Neural progenitor cell (in vitro differentiated cells): ENCODE measurements around the gene KRT24. TPM values are rescaled to one million over a fixed set of nuclear protein-coding genes. Genes with fewer than 3 reads are reported as not detected.

Experiments used
- DNase-seq: peaks from one replicate; pipeline ENCODE4 v3.0.0-alpha.2; 2016; ENCODE audit warnings: low spot score
- H2AFZ ChIP-seq: fragments of 200-600 bp; sonication (generic); replicated peaks from 2 replicates; pipeline ENCODE4 v1.6.1; 2016; ENCODE audit warnings: antibody characterized with exemption
- H3F3A ChIP-seq: fragments of 200-600 bp; sonication (generic); 2 replicates; pipeline ENCODE4 v1.6.1; 2016; ENCODE audit warnings: antibody characterized with exemption, low read depth
- H3K27ac ChIP-seq: fragments of 200-600 bp; sonication (generic); 2 replicates; pipeline ENCODE4 v1.5.1; 2016; ENCODE audit warnings: mild to moderate bottlenecking
- H3K27me3 ChIP-seq: fragments of 200-600 bp; sonication (generic); 2 replicates; pipeline ENCODE4 v1.6.1; 2016; ENCODE audit warnings: mild to moderate bottlenecking, moderate library complexity
- H3K36me3 ChIP-seq: fragments of 200-600 bp; sonication (generic); 2 replicates; pipeline ENCODE4 v1.5.1; 2016
- H3K4me1 ChIP-seq: fragments of 200-600 bp; sonication (generic); 2 replicates; pipeline ENCODE4 v1.6.1; 2016; ENCODE audit warnings: mixed run types
- H3K4me2 ChIP-seq: fragments of 200-600 bp; sonication (generic); 2 replicates; pipeline ENCODE4 v1.6.1; 2016
- H3K4me3 ChIP-seq: fragments of 200-600 bp; sonication (generic); 2 replicates; pipeline ENCODE4 v1.5.1; 2016
- H3K79me2 ChIP-seq: fragments of 200-600 bp; sonication (generic); 2 replicates; pipeline ENCODE4 v1.6.1; 2016; ENCODE audit warnings: low read depth
- H3K9ac ChIP-seq: fragments of 200-600 bp; sonication (generic); 2 replicates; pipeline ENCODE4 v1.6.1; 2016
- H3K9me3 ChIP-seq: fragments of 200-600 bp; sonication (generic); 2 replicates; pipeline ENCODE4 v1.5.1; 2016; ENCODE audit warnings: low read depth
- H4K20me1 ChIP-seq: fragments of 200-600 bp; sonication (generic); 2 replicates; pipeline ENCODE4 v1.6.1; 2016; ENCODE audit warnings: low read depth
- H3K27ac Mint-ChIP-seq: 3 replicates; pipeline ENCODE4 v1.8.0; 2021; ENCODE audit warnings: mixed read lengths
- H3K27me3 Mint-ChIP-seq: 2 replicates; pipeline ENCODE4 v1.8.0; 2022; ENCODE audit warnings: low read depth, mild to moderate bottlenecking, inconsistent platforms, moderate library complexity, mixed read lengths; ENCODE audit not compliant: insufficient read depth
- H3K36me3 Mint-ChIP-seq: 3 replicates; pipeline ENCODE4 v1.8.0; 2021; ENCODE audit warnings: mixed read lengths
- H3K4me1 Mint-ChIP-seq: 3 replicates; pipeline ENCODE4 v1.8.0; 2021; ENCODE audit warnings: mixed read lengths
- H3K4me3 Mint-ChIP-seq: 3 replicates; pipeline ENCODE4 v1.8.0; 2021; ENCODE audit warnings: mild to moderate bottlenecking, moderate library complexity, mixed read lengths
- H3K9me3 Mint-ChIP-seq: 3 replicates; pipeline ENCODE4 v1.8.0; 2020; ENCODE audit warnings: mixed read lengths
- EZH2 ChIP-seq: fragments of 200-600 bp; sonication (generic); IDR thresholded peaks from 2 replicates; pipeline ENCODE4 v1.6.1; 2017; ENCODE audit warnings: antibody characterized with exemption, mild to moderate bottlenecking, moderate library complexity
- EZH2phosphoT487 ChIP-seq: fragments of 200-600 bp; sonication (generic); IDR thresholded peaks from 2 replicates; pipeline ENCODE4 v1.6.1; 2017; ENCODE audit warnings: antibody characterized with exemption
- total RNA-seq: library from RNA; depleted of rRNA; stranded (reverse); fragments of >200 nt; gene quantifications from 2 replicates; pipeline ENCODE4 v1.2.3, GENCODE V29; 2015; ENCODE audit warnings: low replicate concordance
- TF ChIP-seq, protein P1 (sequence below): fragments of 200-600 bp; sonication (generic); IDR thresholded peaks from 2 replicates; pipeline ENCODE4 v1.5.1; 2017; ENCODE audit warnings: antibody characterized with exemption, mild to moderate bottlenecking

Gene KRT24
- total RNA-seq, 1 donor from 2014 or later: not detected

GRCh38 chr17:40672654-40673053, 30.9 kb downstream of the KRT24 start:
- H3K4me3 Mint-ChIP-seq: no peak overlapping the region
- Histone ChIP-seq H3K9ac (no peak overlapping the region), H3K27ac (no peak overlapping the region), H3K4me2 (no peak overlapping the region), H3K79me2 (no peaks in the 10 kb centered on the region), H3K4me3 (no peak overlapping the region), H4K20me1 (no peaks in the 10 kb centered on the region), H3F3A (no peaks in the 10 kb centered on the region), H3K9me3 (no peaks in the 10 kb centered on the region), H3K27me3 (peaks cover 10% of the 10 kb centered on the region), H3K36me3 (no peaks in the 10 kb centered on the region), H2AFZ (no peak overlapping the region), H3K4me1 (no peaks in the 10 kb centered on the region)
- H3K9me3 Mint-ChIP-seq: no peaks in the 10 kb centered on the region
- no peaks in the 10 kb centered on the region for H3K36me3 Mint-ChIP-seq
- H3K27me3 Mint-ChIP-seq: peaks cover 2% of the 10 kb centered on the region
- no peak overlapping the region for H3K27ac Mint-ChIP-seq
- DNase-seq: no peak
- H3K4me1 Mint-ChIP-seq: no peaks in the 10 kb centered on the region
- TF ChIP-seq EZH2phosphoT487 (no peak), EZH2 (no peak)
- TF ChIP-seq, protein P1, sequence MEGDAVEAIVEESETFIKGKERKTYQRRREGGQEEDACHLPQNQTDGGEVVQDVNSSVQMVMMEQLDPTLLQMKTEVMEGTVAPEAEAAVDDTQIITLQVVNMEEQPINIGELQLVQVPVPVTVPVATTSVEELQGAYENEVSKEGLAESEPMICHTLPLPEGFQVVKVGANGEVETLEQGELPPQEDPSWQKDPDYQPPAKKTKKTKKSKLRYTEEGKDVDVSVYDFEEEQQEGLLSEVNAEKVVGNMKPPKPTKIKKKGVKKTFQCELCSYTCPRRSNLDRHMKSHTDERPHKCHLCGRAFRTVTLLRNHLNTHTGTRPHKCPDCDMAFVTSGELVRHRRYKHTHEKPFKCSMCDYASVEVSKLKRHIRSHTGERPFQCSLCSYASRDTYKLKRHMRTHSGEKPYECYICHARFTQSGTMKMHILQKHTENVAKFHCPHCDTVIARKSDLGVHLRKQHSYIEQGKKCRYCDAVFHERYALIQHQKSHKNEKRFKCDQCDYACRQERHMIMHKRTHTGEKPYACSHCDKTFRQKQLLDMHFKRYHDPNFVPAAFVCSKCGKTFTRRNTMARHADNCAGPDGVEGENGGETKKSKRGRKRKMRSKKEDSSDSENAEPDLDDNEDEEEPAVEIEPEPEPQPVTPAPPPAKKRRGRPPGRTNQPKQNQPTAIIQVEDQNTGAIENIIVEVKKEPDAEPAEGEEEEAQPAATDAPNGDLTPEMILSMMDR: no peak

DNA sequence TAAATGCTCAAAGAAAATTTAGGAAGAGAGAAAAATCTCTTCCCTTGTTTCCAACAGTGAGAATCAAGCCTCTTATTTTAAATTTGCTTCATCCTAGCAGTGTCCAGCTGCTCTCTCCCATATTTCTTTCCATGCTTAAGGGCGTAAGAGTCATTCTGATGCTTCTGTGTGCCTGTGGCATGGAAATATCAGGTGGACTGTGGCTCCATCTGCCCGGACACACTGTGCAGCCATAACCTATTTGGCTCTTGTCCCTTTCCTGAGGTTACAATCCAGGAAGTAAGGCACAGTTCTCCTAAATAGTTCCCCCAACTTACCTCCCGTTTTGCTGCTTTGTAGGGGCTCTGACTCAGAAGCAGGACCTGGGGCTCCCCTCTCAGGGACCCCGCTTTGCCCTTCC, 32.3 kb downstream of the KRT24 start:
- Histone ChIP-seq H3K9me3 (no peaks in the 10 kb centered on the region), H3F3A (no peaks in the 10 kb centered on the region), H3K79me2 (no peaks in the 10 kb centered on the region), H3K27me3 (peaks cover 10% of the 10 kb centered on the region), H3K36me3 (no peaks in the 10 kb centered on the region), H3K4me3 (no peak overlapping the region), H2AFZ (peak overlapping the region; percentile 47), H4K20me1 (no peaks in the 10 kb centered on the region), H3K4me2 (no peak overlapping the region), H3K27ac (no peak overlapping the region), H3K9ac (no peak overlapping the region), H3K4me1 (no peaks in the 10 kb centered on the region)
- Mint-ChIP-seq H3K9me3 (no peaks in the 10 kb centered on the region), H3K36me3 (no peaks in the 10 kb centered on the region), H3K4me3 (no peak overlapping the region), H3K27ac (no peak overlapping the region), H3K27me3 (peaks cover 2% of the 10 kb centered on the region), H3K4me1 (peaks cover 2% of the 10 kb centered on the region)
- DNase-seq: no peak
- TF ChIP-seq EZH2 (no peak), EZH2phosphoT487 (no peak)
- TF ChIP-seq, protein P1: no peak

GRCh38 chr17:40666331-40666730, 37.2 kb downstream of the KRT24 start:
- H3K27ac ChIP-seq: no peak overlapping the region
- no peak overlapping the region for H3K9ac ChIP-seq
- Mint-ChIP-seq H3K9me3 (no peaks in the 10 kb centered on the region), H3K27me3 (no peaks in the 10 kb centered on the region), H3K27ac (no peak overlapping the region), H3K4me3 (no peak overlapping the region), H3K4me1 (peaks cover 13% of the 10 kb centered on the region), H3K36me3 (no peaks in the 10 kb centered on the region)
- no peaks in the 10 kb centered on the region for H3K36me3 ChIP-seq
- H3K4me2 ChIP-seq: no peak overlapping the region
- H3K4me3 ChIP-seq: no peak overlapping the region
- H4K20me1 ChIP-seq: no peaks in the 10 kb centered on the region
- no peaks in the 10 kb centered on the region for H3K79me2 ChIP-seq
- H3K4me1 ChIP-seq: peaks cover 8% of the 10 kb centered on the region
- H3F3A ChIP-seq: no peaks in the 10 kb centered on the region
- H3K27me3 ChIP-seq: peaks cover 7% of the 10 kb centered on the region
- H3K9me3 ChIP-seq: no peaks in the 10 kb centered on the region
- peak overlapping the region; percentile 20 for H2AFZ ChIP-seq
- DNase-seq: no peak
- TF ChIP-seq EZH2phosphoT487 (no peak), EZH2 (no peak)
- TF ChIP-seq, protein P1: no peak
